OCI-LY1 (cell line): ENCODE data around the gene SFXN4.

Experiments used
- H2AFZ ChIP-seq: fragments of 200-600 bp; sonication (generic), shearing (Covaris generic); 2 replicates; pipeline ENCODE4 v1.6.0; 2014; ENCODE audit warnings: antibody characterized with exemption, mild to moderate bottlenecking, low read length
- H3F3A ChIP-seq: fragments of 200-600 bp; sonication (generic), shearing (Covaris generic); 2 replicates; pipeline ENCODE4 v1.6.0; 2014; ENCODE audit warnings: mild to moderate bottlenecking, antibody characterized with exemption, low read length, moderate library complexity; ENCODE audit not compliant: insufficient read depth
- H3K27ac ChIP-seq: fragments of 200-600 bp; sonication (generic); 2 replicates; pipeline ENCODE4 v1.5.1; 2014; ENCODE audit warnings: low read length, mixed run types, mild to moderate bottlenecking, low read depth; ENCODE audit not compliant: poor library complexity, severe bottlenecking
- H3K27me3 ChIP-seq: fragments of 200-600 bp; sonication (generic); 2 replicates; pipeline ENCODE4 v1.6.0; 2014; ENCODE audit warnings: antibody characterized with exemption, mild to moderate bottlenecking, low read length, moderate library complexity; ENCODE audit not compliant: insufficient read depth
- H3K36me3 ChIP-seq: fragments of 200-600 bp; sonication (generic); 2 replicates; pipeline ENCODE4 v1.6.1; 2014; ENCODE audit warnings: mild to moderate bottlenecking, antibody characterized with exemption, low read length, moderate library complexity, mixed read lengths; ENCODE audit not compliant: insufficient read depth
- H3K4me1 ChIP-seq: fragments of 200-600 bp; sonication (generic); 2 replicates; pipeline ENCODE4 v1.5.1; 2014; ENCODE audit warnings: mild to moderate bottlenecking, low read length, moderate library complexity; ENCODE audit not compliant: insufficient read depth, severe bottlenecking
- H3K4me2 ChIP-seq: fragments of 200-600 bp; sonication (generic), shearing (Covaris generic); 2 replicates; pipeline ENCODE4 v1.6.1; 2014; ENCODE audit warnings: low read length
- H3K4me3 ChIP-seq: fragments of 200-600 bp; sonication (generic); 2 replicates; pipeline ENCODE4 v1.5.1; 2014; ENCODE audit warnings: low read length, low read depth, mild to moderate bottlenecking, mixed read lengths; ENCODE audit not compliant: poor library complexity, severe bottlenecking
- H3K79me2 ChIP-seq: fragments of 200-600 bp; shearing (Covaris generic); 2 replicates; pipeline ENCODE4 v1.6.1; 2016; ENCODE audit warnings: mixed run types, low read length, mixed read lengths; ENCODE audit not compliant: insufficient read depth
- H3K9ac ChIP-seq: fragments of 200-600 bp; sonication (generic), shearing (Covaris generic); 2 replicates; pipeline ENCODE4 v1.6.1; 2014; ENCODE audit warnings: mild to moderate bottlenecking, low read length, mixed read lengths
- H3K9me2 ChIP-seq: fragments of 200-600 bp; sonication (generic), shearing (Covaris generic); 2 replicates; pipeline ENCODE4 v1.6.1; 2014; ENCODE audit warnings: low read depth, mild to moderate bottlenecking, low read length, mixed read lengths
- H3K9me3 ChIP-seq: fragments of 200-600 bp; shearing (Covaris generic); 2 replicates; pipeline ENCODE4 v1.6.1; 2014; ENCODE audit warnings: low read length, mixed read lengths
- H4K20me1 ChIP-seq: fragments of 200-600 bp; sonication (generic), shearing (Covaris generic); 2 replicates; pipeline ENCODE4 v1.6.0; 2016; ENCODE audit warnings: mild to moderate bottlenecking, low read length; ENCODE audit not compliant: insufficient read depth
- CTCF ChIP-seq: fragments of 200-600 bp; sonication (generic), shearing (Covaris generic); IDR thresholded peaks from 2 replicates; pipeline ENCODE4 v1.5.1; 2017; ENCODE audit warnings: mild to moderate bottlenecking, antibody characterized with exemption, low read length, moderate library complexity, mixed read lengths
- EZH2 ChIP-seq: fragments of 200-600 bp; sonication (generic), shearing (Covaris generic); IDR thresholded peaks from 2 replicates; pipeline ENCODE4 v1.8.0; 2017; ENCODE audit warnings: borderline replicate concordance, mixed run types, mild to moderate bottlenecking, antibody characterized with exemption, low read length, moderate library complexity, mixed read lengths

SFXN4 gene

GRCh38 chr10:119132521-119133345 lies 32.8 kb downstream of the SFXN4 start:
- Histone ChIP-seq H3K4me2 (no peak overlapping the region), H3K9ac (no peak overlapping the region), H3K27me3 (no peaks in the 10 kb centered on the region), H3K79me2 (no peaks in the 10 kb centered on the region), H3K4me3 (no peak overlapping the region), H3K4me1 (peaks cover 28% of the 10 kb centered on the region), H3K9me3 (no peaks in the 10 kb centered on the region), H3K36me3 (peaks cover 41% of the 10 kb centered on the region), H4K20me1 (no peaks in the 10 kb centered on the region), H3K9me2 (no peaks in the 10 kb centered on the region), H3F3A (no peaks in the 10 kb centered on the region), H2AFZ (no peak overlapping the region), H3K27ac (peak overlapping the region; percentile 52)
- TF ChIP-seq CTCF (no peak), EZH2 (no peak)

- H3K79me2 ChIP-seq = no peaks in the 10 kb centered on the region
- H3K36me3 ChIP-seq = peaks cover 41% of the 10 kb centered on the region
- H3K27ac ChIP-seq = peak overlapping the region; percentile 52
- H4K20me1 ChIP-seq = no peaks in the 10 kb centered on the region
- H3K9me2 ChIP-seq = no peaks in the 10 kb centered on the region
- H3K4me1 ChIP-seq = peaks cover 26% of the 10 kb centered on the region
- no peak overlapping the region for H2AFZ ChIP-seq
- TF ChIP-seq EZH2 (no peak), CTCF (no peak)
- peak overlapping the region; percentile 34 for H3K4me3 ChIP-seq
- peak overlapping the region; percentile 41 for H3K9ac ChIP-seq
- no peaks in the 10 kb centered on the region for H3K9me3 ChIP-seq
- no peaks in the 10 kb centered on the region for H3F3A ChIP-seq
- H3K27me3 ChIP-seq = no peaks in the 10 kb centered on the region
- peak overlapping the region; percentile 52 for H3K4me2 ChIP-seq
Measured at GRCh38 chr10:119131512-119132240, 33.8 kb downstream of the SFXN4 start.

GRCh38 chr10:119129721-119130120 lies 35.8 kb downstream of the SFXN4 start:
- Histone ChIP-seq H3K27ac (no peak overlapping the region), H3K9me2 (no peaks in the 10 kb centered on the region), H3K4me1 (peaks cover 18% of the 10 kb centered on the region), H3K27me3 (no peaks in the 10 kb centered on the region), H3K9me3 (no peaks in the 10 kb centered on the region), H3K9ac (no peak overlapping the region), H3K4me3 (no peak overlapping the region), H3K36me3 (peaks cover 46% of the 10 kb centered on the region), H2AFZ (no peak overlapping the region), H4K20me1 (no peaks in the 10 kb centered on the region), H3K4me2 (no peak overlapping the region), H3K79me2 (no peaks in the 10 kb centered on the region), H3F3A (no peaks in the 10 kb centered on the region)
- TF ChIP-seq CTCF (no peak), EZH2 (no peak)
